Activated naive CD8-positive, alpha-beta T cell treated with anti-CD3 and anti-CD28 coated beads, Interleukin-2, amount 10 ng/mL, durations not matched to agents 7 days and 5 days (primary cell): Measurements from ENCODE around the gene ZNRF3. TPM values are rescaled to one million over a fixed set of nuclear protein-coding genes. Genes with fewer than 3 reads are reported as not detected.
A peak's percentile ranks its signal among the peaks of the same experiment; 100 is the strongest.
"Not testable (repeated sequence)": the region's sequence is repeated elsewhere in the genome, so short reads cannot be mapped to it uniquely, and the experiment has no call there.

Source experiments
- ATAC-seq: fragments of 150-1000 bp; cut with Tn5 transposase; one replicate; pipeline ENCODE4 v1.10.0; 2021; ENCODE audit warnings: low read depth, moderate library complexity
- POLR2A ChIA-PET: fragments of 350-600 bp; sonication (Branson Sonifier 250); formaldehyde crosslinking; loops from one replicate; lab custom pipeline; 2021; ENCODE audit warnings: antibody characterized with exemption; lab: Charles Lee
- DNase-seq: peaks from one replicate; pipeline ENCODE4 v3.0.0; 2021
- H3K27ac Mint-ChIP-seq: one replicate; pipeline ENCODE4 v1.8.0; 2022; ENCODE audit warnings: mild to moderate bottlenecking, mixed read lengths
- H3K27me3 Mint-ChIP-seq: one replicate; pipeline ENCODE4 v1.8.0; 2022; ENCODE audit warnings: mild to moderate bottlenecking, moderate library complexity, mixed read lengths
- H3K36me3 Mint-ChIP-seq: one replicate; pipeline ENCODE4 v1.8.0; 2021; ENCODE audit warnings: mild to moderate bottlenecking, mixed read lengths
- H3K4me1 Mint-ChIP-seq: one replicate; pipeline ENCODE4 v1.8.0; 2021; ENCODE audit warnings: mixed read lengths
- H3K4me3 Mint-ChIP-seq: one replicate; pipeline ENCODE4 v1.8.0; 2022; ENCODE audit warnings: mild to moderate bottlenecking, moderate library complexity, mixed read lengths
- H3K9me3 Mint-ChIP-seq: one replicate; pipeline ENCODE4 v1.8.0; 2021; ENCODE audit warnings: mixed read lengths
- total RNA-seq, 2 experiments: library from RNA; stranded (reverse); gene quantifications; one replicate each; pipeline ENCODE4 v1.2.3, GENCODE V29; 2021

The ZNRF3 gene
- total RNA-seq, 2 experiments from 2014 or later: 1.0 to 1.1 TPM

- H3K36me3 Mint-ChIP-seq, H3K4me1 Mint-ChIP-seq, H3K27ac Mint-ChIP-seq, H3K4me3 Mint-ChIP-seq, DNase-seq, POLR2A ChIA-PET, ATAC-seq: not testable (repeated sequence)
- peaks cover 76% of the 10 kb centered on the region for H3K27me3 Mint-ChIP-seq
- peaks cover 15% of the 10 kb centered on the region for H3K9me3 Mint-ChIP-seq
These were observed 65.6 kb downstream of the ZNRF3 start for GRCh38 chr22:28948860-28949551.

- H3K27me3 Mint-ChIP-seq: peaks cover 80% of the 10 kb centered on the region
- no peaks in the 10 kb centered on the region for H3K4me1 Mint-ChIP-seq
- H3K4me3 Mint-ChIP-seq: no peak overlapping the region
- POLR2A ChIA-PET: no interaction called here
- ATAC-seq (no peak), DNase-seq (no peak)
- peaks cover 8% of the 10 kb centered on the region for H3K36me3 Mint-ChIP-seq
- H3K27ac Mint-ChIP-seq: no peak overlapping the region
- H3K9me3 Mint-ChIP-seq: peaks cover 15% of the 10 kb centered on the region
These were observed 66.4 kb downstream of the ZNRF3 start for GRCh38 chr22:28949788-28950187.

GRCh38 chr22:28950617-28951411 is 67.4 kb downstream of the ZNRF3 start:
- no peak for DNase-seq
- no peak for ATAC-seq
- H3K27ac Mint-ChIP-seq: no peak overlapping the region
- POLR2A ChIA-PET: no interaction called here
- no peak overlapping the region for H3K4me3 Mint-ChIP-seq
- peaks cover 3% of the 10 kb centered on the region for H3K4me1 Mint-ChIP-seq
- H3K9me3 Mint-ChIP-seq: peaks cover 14% of the 10 kb centered on the region
- peaks cover 82% of the 10 kb centered on the region for H3K27me3 Mint-ChIP-seq
- H3K36me3 Mint-ChIP-seq: peaks cover 8% of the 10 kb centered on the region

- Mint-ChIP-seq H3K4me3 (no peak overlapping the region), H3K27ac (no peak overlapping the region), H3K9me3 (peaks cover 11% of the 10 kb centered on the region), H3K4me1 (peaks cover 9% of the 10 kb centered on the region), H3K27me3 (peaks cover 82% of the 10 kb centered on the region), H3K36me3 (peaks cover 7% of the 10 kb centered on the region)
- no peak for DNase-seq
- POLR2A ChIA-PET: no interaction called here
- ATAC-seq: no peak
These were observed 68.2 kb downstream of the ZNRF3 start for GRCh38 chr22:28951530-28951929.

GRCh38 chr22:28951969-28952521 is 68.7 kb downstream of the ZNRF3 start:
- H3K4me3 Mint-ChIP-seq: no peak overlapping the region

GRCh38 chr22:28952857-28953256 is 69.5 kb downstream of the ZNRF3 start:
- no peak for ATAC-seq
- Mint-ChIP-seq H3K4me3 (no peak overlapping the region), H3K9me3 (peaks cover 2% of the 10 kb centered on the region), H3K4me1 (peaks cover 12% of the 10 kb centered on the region), H3K27ac (no peak overlapping the region), H3K27me3 (peaks cover 86% of the 10 kb centered on the region), H3K36me3 (peaks cover 2% of the 10 kb centered on the region)
- DNase-seq: no peak
- POLR2A ChIA-PET: no interaction called here

More at GRCh38 chr22:28951969-28952521, 68.7 kb downstream of the ZNRF3 start:
- Mint-ChIP-seq H3K9me3 (peaks cover 6% of the 10 kb centered on the region), H3K27me3 (peaks cover 82% of the 10 kb centered on the region), H3K27ac (no peak overlapping the region), H3K36me3 (peaks cover 4% of the 10 kb centered on the region), H3K4me1 (peaks cover 12% of the 10 kb centered on the region)
- DNase-seq (no peak), ATAC-seq (no peak)
- POLR2A ChIA-PET: no interaction called here

- ATAC-seq: no peak
- no peak for DNase-seq
- POLR2A ChIA-PET: no interaction called here
- Mint-ChIP-seq H3K4me3 (no peak overlapping the region), H3K27me3 (peaks cover 86% of the 10 kb centered on the region), H3K4me1 (peaks cover 12% of the 10 kb centered on the region), H3K27ac (no peak overlapping the region), H3K9me3 (peaks cover 1% of the 10 kb centered on the region), H3K36me3 (peaks cover 2% of the 10 kb centered on the region)
These were observed 70.0 kb downstream of the ZNRF3 start for GRCh38 chr22:28953403-28953802.

- Mint-ChIP-seq H3K27me3 (peaks cover 90% of the 10 kb centered on the region), H3K36me3 (peaks cover 3% of the 10 kb centered on the region), H3K4me1 (peaks cover 12% of the 10 kb centered on the region), H3K9me3 (no peaks in the 10 kb centered on the region), H3K27ac (no peak overlapping the region), H3K4me3 (no peak overlapping the region)
- POLR2A ChIA-PET: no interaction called here
- DNase-seq (no peak), ATAC-seq (no peak)
These were observed 70.9 kb downstream of the ZNRF3 start for GRCh38 chr22:28953976-28954880.

- POLR2A ChIA-PET: interaction anchor here (1.0 kb wide), 1 partner anchor 73 kb away, joined by 3 read pairs; no protein-coding TSS in a partner anchor
- peaks cover 14% of the 10 kb centered on the region for H3K4me1 Mint-ChIP-seq
- ATAC-seq (peak; percentile 89), DNase-seq (peak; percentile 79)
- peaks cover 5% of the 10 kb centered on the region for H3K36me3 Mint-ChIP-seq
- H3K4me3 Mint-ChIP-seq: peak overlapping the region; percentile 70
- H3K27me3 Mint-ChIP-seq: peaks cover 94% of the 10 kb centered on the region
- no peaks in the 10 kb centered on the region for H3K9me3 Mint-ChIP-seq
- peak overlapping the region; percentile 61 for H3K27ac Mint-ChIP-seq
These were observed 72.4 kb downstream of the ZNRF3 start for GRCh38 chr22:28955817-28956216.

- DNase-seq (no peak), ATAC-seq (no peak)
- POLR2A ChIA-PET: interaction anchor here (0.6 to 1.0 kb wide), 2 partner anchors 74 to 929 kb away, joined by 3 to 4 read pairs; no protein-coding TSS in a partner anchor
- Mint-ChIP-seq H3K9me3 (no peaks in the 10 kb centered on the region), H3K36me3 (peaks cover 4% of the 10 kb centered on the region), H3K27me3 (peaks cover 94% of the 10 kb centered on the region), H3K27ac (no peak overlapping the region), H3K4me1 (peaks cover 14% of the 10 kb centered on the region), H3K4me3 (no peak overlapping the region)
These were observed 73.1 kb downstream of the ZNRF3 start for GRCh38 chr22:28956506-28956905.

GRCh38 chr22:28958611-28959010 is 75.2 kb downstream of the ZNRF3 start:
- H3K9me3 Mint-ChIP-seq: no peaks in the 10 kb centered on the region
- DNase-seq (no peak), ATAC-seq (no peak)
- H3K4me3 Mint-ChIP-seq: no peak overlapping the region
- peaks cover 3% of the 10 kb centered on the region for H3K36me3 Mint-ChIP-seq
- H3K27me3 Mint-ChIP-seq: peaks cover 92% of the 10 kb centered on the region
- peaks cover 14% of the 10 kb centered on the region for H3K4me1 Mint-ChIP-seq
- POLR2A ChIA-PET: no interaction called here
- H3K27ac Mint-ChIP-seq: no peak overlapping the region

- H3K27ac Mint-ChIP-seq: no peak overlapping the region
- POLR2A ChIA-PET: no interaction called here
- peaks cover 85% of the 10 kb centered on the region for H3K27me3 Mint-ChIP-seq
These were observed 78.7 kb downstream of the ZNRF3 start for GRCh38 chr22:28962042-28962554.

More at GRCh38 chr22:28962042-28962554, 78.7 kb downstream of the ZNRF3 start:
- Mint-ChIP-seq H3K36me3 (peaks cover 3% of the 10 kb centered on the region), H3K9me3 (no peaks in the 10 kb centered on the region), H3K4me1 (peaks cover 2% of the 10 kb centered on the region), H3K4me3 (no peak overlapping the region)
- ATAC-seq (no peak), DNase-seq (no peak)
